ENCODE data around the gene LRRC31. TPM values are rescaled to one million over a fixed set of nuclear protein-coding genes. Genes with fewer than 3 reads are reported as not detected.

LRRC31 gene
- total RNA-seq, 3 donors from 2014 or later: 16.5 to 63.8 (median 42.6) TPM

- intact Hi-C loops (cut with DNase I, micrococcal nuclease): no loop called here
- no peaks in the 10 kb centered on the region for H3K36me3 ChIP-seq (ENCODE audit: low read depth)
- ATAC-seq: peak; percentile 82
Measured at GRCh38 chr3:169822983-169823382, 46.8 kb downstream of the LRRC31 start.

DNA sequence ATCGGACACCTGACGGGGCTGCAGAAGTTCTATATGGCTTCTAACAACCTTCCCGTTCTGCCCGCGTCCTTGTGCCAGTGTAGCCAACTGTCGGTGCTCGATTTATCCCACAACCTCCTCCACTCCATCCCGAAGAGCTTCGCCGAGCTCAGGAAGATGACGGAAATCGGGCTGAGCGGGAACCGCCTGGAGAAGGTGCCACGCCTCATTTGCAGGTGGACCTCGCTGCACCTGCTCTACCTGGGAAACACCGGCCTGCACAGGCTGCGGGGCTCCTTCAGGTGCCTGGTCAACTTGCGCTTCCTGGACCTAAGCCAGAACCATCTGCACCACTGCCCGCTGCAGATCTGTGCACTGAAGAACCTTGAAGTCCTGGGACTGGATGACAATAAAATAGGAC lies 47.2 kb downstream of the LRRC31 start:
- TF ChIP-seq CTCF (IDR thresholded peaks at IDR 0.05): no peak
- Histone ChIP-seq H3K4me1 (ENCODE audit: low read depth) (no peaks in the 10 kb centered on the region), H3K36me3 (ENCODE audit: low read depth) (no peaks in the 10 kb centered on the region), H3K4me3 (no peak overlapping the region), H3K9me3 (no peaks in the 10 kb centered on the region)
- intact Hi-C loops (cut with DNase I, micrococcal nuclease): no loop called here
- DNase-seq: peak; percentile 12 to 53 (median 49)
- ATAC-seq: peak; percentile 76

More at GRCh38 chr3:169822983-169823382, 46.8 kb downstream of the LRRC31 start:
- TF ChIP-seq CTCF (IDR thresholded peaks at IDR 0.05): no peak
- no peak for DNase-seq
- H3K4me1 ChIP-seq (ENCODE audit: low read depth): no peaks in the 10 kb centered on the region
- no peaks in the 10 kb centered on the region for H3K9me3 ChIP-seq
- no peak overlapping the region for H3K4me3 ChIP-seq

GRCh38 chr3:169822091-169822490 lies 47.6 kb downstream of the LRRC31 start:
- ATAC-seq: no peak
- no peak overlapping the region for H3K4me3 ChIP-seq
- no peaks in the 10 kb centered on the region for H3K36me3 ChIP-seq (ENCODE audit: low read depth)
- DNase-seq: peak in 1 of 3 donors; percentile 33
- intact Hi-C loops (cut with DNase I, micrococcal nuclease): no loop called here
- H3K9me3 ChIP-seq: no peaks in the 10 kb centered on the region
- H3K4me1 ChIP-seq (ENCODE audit: low read depth): no peaks in the 10 kb centered on the region
- TF ChIP-seq CTCF (IDR thresholded peaks at IDR 0.05): no peak

- no peak for ATAC-seq
- intact Hi-C loops (cut with DNase I, micrococcal nuclease): no loop called here
- no peak for DNase-seq
- Histone ChIP-seq H3K36me3 (ENCODE audit: low read depth) (no peaks in the 10 kb centered on the region), H3K9me3 (no peaks in the 10 kb centered on the region), H3K4me3 (no peak overlapping the region), H3K4me1 (ENCODE audit: low read depth) (peaks cover 5% of the 10 kb centered on the region)
- no peak for TF ChIP-seq CTCF (IDR thresholded peaks at IDR 0.05)
Measured at GRCh38 chr3:169818316-169818715, 51.4 kb downstream of the LRRC31 start.

- intact Hi-C loops (cut with DNase I, micrococcal nuclease): no loop called here
- Histone ChIP-seq H3K4me1 (ENCODE audit: low read depth) (peaks cover 10% of the 10 kb centered on the region), H3K36me3 (ENCODE audit: low read depth) (no peaks in the 10 kb centered on the region), H3K4me3 (no peak overlapping the region), H3K9me3 (no peaks in the 10 kb centered on the region)
- ATAC-seq (no peak), DNase-seq (no peak)
- no peak for TF ChIP-seq CTCF (IDR thresholded peaks at IDR 0.05)
Measured at GRCh38 chr3:169815590-169816150, 54.1 kb downstream of the LRRC31 start.
